DMS 273 treated with DMSO at 0.1 percent for 48 hours (cell line): Measurements from ENCODE around the gene CCDC60.

Source experiments
- DNase-seq: peaks from one replicate; lab custom pipeline; 2025; lab: John Stamatoyannopoulos, UW

Gene CCDC60

DNA sequence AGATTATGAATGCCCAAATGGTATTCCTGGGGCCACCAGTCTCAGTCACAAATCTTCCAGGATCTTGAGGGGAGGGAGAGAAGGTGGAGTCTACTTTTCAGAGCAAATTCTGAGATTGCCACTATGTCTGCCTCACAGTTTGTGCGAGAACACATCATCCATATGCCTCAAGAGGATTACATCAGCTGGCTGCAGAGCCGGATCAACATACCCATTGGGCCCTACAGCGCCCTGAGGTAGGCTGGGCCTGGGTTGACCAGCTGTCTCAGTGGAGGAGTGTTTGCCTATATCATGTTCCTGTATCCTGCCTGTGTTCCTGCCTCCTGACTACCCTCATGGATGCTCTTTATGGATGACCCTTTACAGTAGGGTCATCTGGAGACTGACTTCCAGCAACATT is 205.9 kb downstream of the CCDC60 start:
- no peak for DNase-seq

DNA sequence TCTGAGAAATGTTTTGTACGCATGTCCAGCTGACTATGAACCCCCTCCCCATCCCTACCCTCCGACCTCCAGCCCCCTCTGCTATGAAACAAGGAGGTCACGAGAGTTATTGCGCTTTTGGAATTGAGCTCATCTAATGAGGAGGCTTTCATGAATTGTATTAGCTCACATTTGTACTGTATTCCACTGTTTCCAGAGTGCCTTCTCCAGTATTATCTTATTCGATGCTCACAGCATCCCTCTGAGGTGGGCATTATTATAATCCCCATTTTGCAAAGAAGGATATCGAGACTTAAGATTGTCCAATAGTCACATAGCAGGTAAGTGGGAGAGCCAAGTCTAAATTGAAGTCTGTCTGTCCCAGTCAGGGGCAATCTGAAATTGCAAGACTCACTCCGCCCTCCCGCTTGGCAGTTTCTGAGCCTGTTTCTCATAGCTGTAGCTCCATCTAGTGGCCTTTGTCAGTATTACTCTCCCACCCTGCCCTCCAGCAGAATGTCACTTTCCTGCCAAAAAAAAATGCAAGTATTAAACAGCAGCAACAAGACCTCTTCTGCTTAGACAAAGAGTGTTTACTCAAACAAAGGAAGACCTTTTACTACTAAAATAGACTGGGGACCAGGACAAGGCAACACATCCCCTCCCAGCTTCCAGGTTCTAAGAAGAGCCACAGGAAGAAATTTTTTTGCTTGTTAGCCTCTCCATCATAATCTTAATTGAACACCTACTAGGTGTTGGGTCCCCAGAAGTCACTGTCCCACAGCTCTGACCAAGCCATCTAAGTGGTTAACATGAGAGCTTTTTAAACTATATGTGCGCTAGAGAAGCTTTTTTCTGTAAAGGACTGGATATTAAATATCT is 210.5 kb downstream of the CCDC60 start:
- DNase-seq, result peak; percentile 4

DNA sequence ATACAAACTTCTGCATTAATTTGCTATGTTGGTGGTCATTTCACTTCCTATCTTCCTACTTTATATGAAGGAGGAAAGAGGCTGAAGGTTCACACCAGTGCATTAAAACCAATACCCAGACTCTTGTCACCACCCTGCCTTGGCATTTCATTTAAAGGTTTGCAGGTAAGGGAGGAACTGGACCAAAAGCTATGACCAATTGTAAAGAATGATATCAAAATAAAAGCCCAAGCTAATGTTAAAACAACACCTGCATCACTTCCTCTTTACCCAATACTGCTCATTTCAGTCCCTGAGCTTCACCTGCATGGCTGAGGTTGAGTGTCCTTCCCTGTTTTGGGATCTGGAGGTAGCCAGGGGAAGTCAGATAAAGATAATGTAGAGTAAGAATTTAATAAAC is 211.8 kb downstream of the CCDC60 start:
- DNase-seq, result no peak

DNA sequence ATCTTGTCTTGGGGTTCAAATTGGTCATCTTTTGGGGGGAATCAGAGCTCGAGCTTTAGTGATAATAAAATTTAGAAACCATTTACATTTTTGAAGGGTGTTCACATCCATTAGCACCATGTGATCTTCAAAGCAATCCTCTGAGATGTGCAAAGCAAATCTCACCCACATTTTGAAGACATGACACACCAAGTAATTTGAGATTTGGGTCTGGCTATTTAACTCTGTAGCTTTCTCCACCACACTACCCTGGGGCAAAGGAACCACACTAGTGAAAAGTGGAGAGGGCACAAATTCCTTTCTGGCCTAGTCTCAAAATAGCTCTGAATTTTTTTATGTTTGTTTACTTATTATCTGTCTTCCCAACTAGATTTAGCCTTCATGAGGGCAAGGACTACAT is 212.5 kb downstream of the CCDC60 start:
- no peak for DNase-seq

DNA sequence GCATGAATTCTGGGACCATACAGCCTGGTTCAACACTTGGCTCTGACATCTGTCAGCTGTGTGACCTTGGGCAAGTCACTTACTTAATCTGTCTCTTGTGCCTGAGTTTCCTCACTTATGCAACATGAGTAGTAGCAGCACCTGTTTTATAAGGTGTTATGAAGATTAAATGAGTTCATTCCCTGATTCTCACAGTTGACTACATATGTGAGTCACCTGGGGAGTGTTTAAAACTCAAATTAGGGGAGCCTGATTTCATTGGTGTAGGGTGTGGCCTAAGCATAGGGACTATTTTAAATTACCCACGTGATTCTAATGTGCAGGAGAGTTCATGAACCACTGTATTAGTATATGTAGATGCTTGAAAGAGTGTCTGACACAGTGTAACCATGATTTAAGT is 222.3 kb downstream of the CCDC60 start:
- no peak for DNase-seq

DNA sequence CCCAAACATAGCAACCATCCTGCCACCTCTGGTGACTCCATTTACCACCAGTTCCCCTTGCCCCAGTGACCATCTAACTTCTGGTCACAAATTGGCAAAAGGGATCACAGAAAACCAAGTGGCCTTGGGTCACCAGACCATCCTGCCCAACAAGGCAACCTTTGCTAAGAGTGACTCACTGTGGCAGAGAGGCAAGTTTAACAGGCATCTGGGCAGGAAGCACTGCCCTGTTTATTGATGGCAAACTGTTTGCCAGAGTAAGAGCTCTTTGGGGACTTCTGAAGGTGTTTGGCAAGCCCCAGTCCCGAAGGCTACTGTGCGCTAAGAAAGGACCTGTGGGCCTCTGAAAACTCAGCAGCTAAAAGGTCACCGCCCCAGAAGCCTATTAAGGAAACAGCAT is 230.9 kb downstream of the CCDC60 start:
- DNase-seq, result no peak

DNA sequence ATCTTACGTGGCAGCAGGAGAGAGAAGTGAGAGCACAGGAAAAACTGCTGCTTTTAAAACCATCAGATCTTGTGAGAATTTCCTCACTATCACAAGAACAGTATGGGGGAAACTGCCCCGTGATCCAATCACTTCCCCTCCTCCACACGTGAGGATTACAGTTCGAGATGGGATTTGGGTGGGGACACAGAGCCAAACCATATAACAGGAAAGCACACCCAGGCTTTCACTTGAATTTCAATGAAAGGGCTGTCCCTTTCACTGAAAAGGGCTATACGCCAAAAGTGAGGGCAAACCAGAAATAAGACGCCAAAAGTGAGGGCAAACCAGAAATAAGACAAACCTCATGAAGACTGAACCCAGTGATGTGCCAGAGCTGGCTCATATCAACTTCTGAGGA is 236.2 kb downstream of the CCDC60 start:
- DNase-seq, result no peak

DNA sequence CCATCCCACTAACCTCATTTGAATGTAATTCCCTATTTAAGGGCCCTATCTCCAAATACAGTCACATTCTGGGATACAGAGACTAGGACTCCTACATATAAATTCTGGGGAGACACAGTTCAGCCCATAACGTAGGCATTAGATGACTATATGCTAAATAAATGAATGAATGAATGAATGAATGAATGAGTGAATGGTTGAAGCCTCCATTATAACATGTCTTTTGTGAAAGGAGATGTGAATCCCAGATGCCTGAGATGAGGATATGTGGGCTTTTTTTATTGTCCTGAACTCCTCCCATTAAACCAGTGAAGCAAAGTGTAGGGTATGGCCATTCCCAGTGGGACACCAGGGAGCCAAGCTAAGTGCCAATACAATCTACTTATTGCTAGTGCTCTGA is 238.6 kb downstream of the CCDC60 start:
- no peak for DNase-seq

DNA sequence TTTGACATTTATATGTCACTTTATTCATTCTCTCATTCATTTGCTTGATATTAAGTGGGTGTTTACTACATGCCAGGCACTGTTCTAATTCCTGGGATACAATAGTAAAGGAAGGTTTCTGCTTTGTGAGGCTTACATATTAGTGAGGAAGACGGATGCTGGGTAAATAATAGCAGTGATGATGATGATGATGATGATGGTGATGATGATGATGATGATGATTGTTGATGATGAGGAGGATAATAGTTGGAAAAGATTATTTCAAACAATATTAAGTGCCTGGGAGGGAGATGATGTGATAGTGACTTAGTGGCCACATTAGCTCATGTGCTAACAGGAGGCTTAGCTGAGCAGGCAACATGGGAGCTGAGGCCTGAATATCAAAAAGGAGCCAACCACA is 239.7 kb downstream of the CCDC60 start:
- no peak for DNase-seq

DNA sequence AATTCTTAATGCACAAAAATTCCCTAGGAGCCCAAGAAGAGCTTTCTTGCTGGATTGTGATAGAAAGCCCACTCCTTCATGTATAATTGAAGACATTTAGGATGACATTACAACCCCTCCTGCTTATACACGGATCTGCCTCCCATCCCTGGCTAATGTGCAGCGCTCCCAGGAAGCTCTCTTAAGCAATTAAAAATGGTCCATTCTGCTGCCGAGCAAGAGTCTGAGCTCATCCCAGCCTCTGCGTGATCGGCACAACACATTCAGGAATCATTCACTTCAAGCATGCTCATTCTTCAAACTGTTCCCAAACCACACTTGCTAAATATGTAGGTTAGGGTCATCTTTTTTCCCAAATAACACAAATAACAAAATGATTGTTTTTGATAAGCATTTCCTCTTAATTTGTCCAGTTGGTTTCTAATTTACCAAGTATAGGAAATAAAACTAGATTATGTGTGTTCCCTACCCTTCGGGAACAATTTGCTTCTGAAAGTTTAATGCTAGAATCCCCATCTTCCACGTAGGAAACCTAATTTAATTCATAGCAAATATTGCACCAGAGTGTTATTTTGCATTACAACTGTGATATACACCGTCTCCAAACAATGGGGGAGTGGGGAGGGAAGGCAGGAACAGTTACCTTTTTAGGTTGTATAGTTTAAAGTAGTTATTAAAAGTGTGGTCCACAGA is 241.7 kb downstream of the CCDC60 start:
- DNase-seq, result no peak

DNA sequence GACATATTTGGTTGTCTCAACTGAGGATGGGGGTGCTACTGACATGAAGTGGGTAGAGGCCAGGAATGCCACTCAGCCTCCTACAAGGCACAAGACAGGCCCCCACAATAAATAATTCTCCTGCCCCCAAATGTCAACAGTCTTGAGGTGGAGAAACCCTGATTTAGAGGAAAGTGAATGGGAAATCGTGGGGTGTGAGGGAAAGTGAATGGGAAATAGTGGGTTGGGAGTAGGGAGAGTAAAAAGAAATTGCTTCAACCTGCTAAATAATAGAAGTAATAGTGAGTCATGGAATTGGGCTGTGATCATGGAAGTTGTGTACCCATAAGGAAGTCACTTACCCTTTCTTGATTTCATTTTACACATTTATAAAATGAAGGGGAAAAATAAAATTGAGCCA is 242.4 kb downstream of the CCDC60 start:
- DNase-seq, result no peak

DNA sequence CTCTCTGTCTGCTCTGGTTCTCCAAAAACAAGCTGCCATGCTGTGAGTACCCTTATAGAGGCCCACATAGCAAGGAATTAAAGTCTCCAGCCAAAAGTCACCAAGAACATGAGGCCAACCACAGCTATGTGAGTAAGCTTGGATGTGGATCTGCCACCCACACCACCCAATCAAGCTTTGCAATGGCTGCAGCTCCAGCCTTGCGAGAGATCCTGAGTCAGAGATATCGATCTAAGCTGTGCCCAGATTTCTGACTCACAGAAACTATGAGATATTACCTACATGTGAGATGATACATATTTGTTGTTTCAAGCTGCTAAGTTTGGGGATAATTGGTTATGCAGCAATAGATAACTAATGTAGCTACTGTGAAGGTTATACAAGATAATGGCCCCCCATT is 243.6 kb downstream of the CCDC60 start:
- no peak for DNase-seq

DNA sequence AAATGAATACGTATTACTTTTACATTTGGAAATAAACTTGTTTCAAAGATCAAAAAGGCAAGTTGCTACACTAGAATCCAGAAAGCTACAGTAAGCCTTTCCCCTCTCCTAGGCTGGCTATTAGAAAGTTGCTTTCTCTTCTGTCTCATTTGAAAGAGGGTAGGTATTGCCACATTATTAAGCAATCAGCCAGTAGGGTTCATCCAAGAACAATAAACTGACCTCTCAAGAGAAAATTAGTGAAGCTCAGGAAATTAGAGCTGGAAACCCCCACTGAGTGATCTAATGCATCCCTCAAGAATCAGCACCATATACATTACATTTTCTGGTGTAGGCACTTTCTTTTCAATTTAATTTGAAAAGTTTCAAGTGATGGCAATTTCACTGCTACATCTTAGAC is 254.6 kb downstream of the CCDC60 start:
- no peak for DNase-seq

DNA sequence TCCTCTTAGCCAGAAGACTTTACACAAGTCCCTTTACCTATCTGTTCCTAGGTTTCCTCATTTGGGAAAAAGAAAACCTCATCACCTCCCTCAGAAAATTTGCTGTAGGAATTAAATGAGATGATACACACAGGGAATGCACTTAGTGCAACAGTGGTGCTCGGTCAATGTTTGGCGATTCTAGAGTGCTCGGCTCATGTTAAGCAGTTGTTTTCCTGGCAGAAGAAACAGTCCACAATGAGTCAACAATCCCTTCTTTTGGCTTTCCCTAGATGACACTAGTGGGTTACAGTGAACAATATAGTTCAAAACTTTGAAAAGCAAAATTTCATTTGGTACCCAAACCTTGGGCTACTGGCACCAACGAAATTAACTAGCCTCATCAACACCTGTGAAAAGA is 255.1 kb downstream of the CCDC60 start:
- no peak for DNase-seq
